Fibroblast of lung (primary cell): ENCODE measurements around the gene ABHD16A. TPM values are rescaled to one million over a fixed set of nuclear protein-coding genes. Genes with fewer than 3 reads are reported as not detected.
A peak's percentile ranks its signal among the peaks of the same experiment; 100 is the strongest.

Experiments
- DNase-seq, 2 donors: peaks; one replicate each; pipeline versions ENCODE4 v3.0.0 to v3.0.0-alpha.2; 2010; ENCODE audit warnings: low read depth in 2 of 2
- H2AFZ ChIP-seq: 2 replicates; pipeline ENCODE4 v1.5.1; 2012; ENCODE audit warnings: low read length, control low read depth, inconsistent platforms
- H3K27ac ChIP-seq: 2 replicates; pipeline ENCODE4 v1.5.1; 2011; ENCODE audit warnings: low read length, control low read depth; ENCODE audit not compliant: insufficient read depth
- H3K27me3 ChIP-seq: 2 replicates; pipeline ENCODE4 v1.5.1; 2011; ENCODE audit warnings: mild to moderate bottlenecking, low read length; ENCODE audit not compliant: control insufficient read depth, insufficient read depth
- H3K36me3 ChIP-seq: 2 replicates; pipeline ENCODE4 v1.5.1; 2011; ENCODE audit warnings: low read length; ENCODE audit not compliant: control insufficient read depth, insufficient read depth
- H3K4me1 ChIP-seq: 2 replicates; pipeline ENCODE4 v1.5.1; 2011; ENCODE audit warnings: low read length; ENCODE audit not compliant: control insufficient read depth, insufficient read depth; ENCODE audit errors: extremely low read depth
- H3K4me2 ChIP-seq: 2 replicates; pipeline ENCODE4 v1.5.1; 2011; ENCODE audit warnings: low read length, control low read depth; ENCODE audit not compliant: insufficient read depth; ENCODE audit errors: extremely low read depth
- H3K4me3 ChIP-seq, 4 experiments: fragments of 200-600 bp in 1 of 4; sonication (generic) in 1 of 4; replicated peaks in 1 of 4; 2 replicates each; pipeline ENCODE4 v1.5.1; 2011 to 2016; ENCODE audit warnings: low read length in 4 of 4, low read depth in 3 of 4, mild to moderate bottlenecking in 3 of 4, control low read depth in 2 of 4, inconsistent platforms in 1 of 4, mixed read lengths in 1 of 4; ENCODE audit not compliant: insufficient read depth in 1 of 4; ENCODE audit errors: control extremely low read depth in 1 of 4
- H3K79me2 ChIP-seq: 2 replicates; pipeline ENCODE4 v1.5.1; 2012; ENCODE audit warnings: mild to moderate bottlenecking, low read length, inconsistent platforms; ENCODE audit not compliant: control insufficient read depth, insufficient read depth
- H3K9ac ChIP-seq: 2 replicates; pipeline ENCODE4 v1.5.1; 2011; ENCODE audit warnings: mild to moderate bottlenecking, low read length, control low read depth; ENCODE audit not compliant: insufficient read depth
- H3K9me3 ChIP-seq: 2 replicates; pipeline ENCODE4 v1.5.1; 2012; ENCODE audit warnings: low read depth, low read length; ENCODE audit not compliant: control insufficient read depth, insufficient read depth
- H4K20me1 ChIP-seq: 2 replicates; pipeline ENCODE4 v1.5.1; 2011; ENCODE audit warnings: low read length; ENCODE audit not compliant: control insufficient read depth, insufficient read depth; ENCODE audit errors: extremely low read depth
- EZH2 ChIP-seq: IDR thresholded peaks from 2 replicates; pipeline ENCODE4 v1.5.1; 2012; ENCODE audit warnings: low read length, control low read depth, mild to moderate bottlenecking; ENCODE audit errors: missing control alignments
- polyA plus RNA-seq, 2 donors: library from polyadenylated mRNA; depleted of rRNA in 1 of 2; stranded (reverse) in 1 of 2; unstranded in 1 of 2; fragments of >200 nt; gene quantifications; 2 replicates each; pipeline ENCODE4 v1.2.1, GENCODE V29; 2011 to 2012; ENCODE audit warnings: missing spikeins in 1 of 2
- total RNA-seq: library from RNA; depleted of rRNA; stranded (reverse); fragments of >200 nt; gene quantifications from 2 replicates; pipeline ENCODE4 v1.2.1, GENCODE V29; 2014
- TF ChIP-seq, protein P1 (sequence below), 2 donors: IDR thresholded peaks in 1 of 2; conservative IDR thresholded peaks in 1 of 2; 1 replicate in 1 of 2; 2 replicates in 1 of 2; pipeline ENCODE4 v1.5.1; 2011 to 2012; ENCODE audit warnings: low read length in 2 of 2, control low read depth in 1 of 2, inconsistent platforms in 1 of 2, low read depth in 1 of 2, mild to moderate bottlenecking in 1 of 2

Gene ABHD16A
- total and polyA plus RNA-seq, 2 donors (not counting 1 experiment from before 2014, with no cell fraction given) = 25.1 to 72.0 TPM

GRCh38 chr6:31700740-31701401, 2.3 kb downstream of the ABHD16A start:
- no peak for TF ChIP-seq EZH2
- TF ChIP-seq, protein P1, sequence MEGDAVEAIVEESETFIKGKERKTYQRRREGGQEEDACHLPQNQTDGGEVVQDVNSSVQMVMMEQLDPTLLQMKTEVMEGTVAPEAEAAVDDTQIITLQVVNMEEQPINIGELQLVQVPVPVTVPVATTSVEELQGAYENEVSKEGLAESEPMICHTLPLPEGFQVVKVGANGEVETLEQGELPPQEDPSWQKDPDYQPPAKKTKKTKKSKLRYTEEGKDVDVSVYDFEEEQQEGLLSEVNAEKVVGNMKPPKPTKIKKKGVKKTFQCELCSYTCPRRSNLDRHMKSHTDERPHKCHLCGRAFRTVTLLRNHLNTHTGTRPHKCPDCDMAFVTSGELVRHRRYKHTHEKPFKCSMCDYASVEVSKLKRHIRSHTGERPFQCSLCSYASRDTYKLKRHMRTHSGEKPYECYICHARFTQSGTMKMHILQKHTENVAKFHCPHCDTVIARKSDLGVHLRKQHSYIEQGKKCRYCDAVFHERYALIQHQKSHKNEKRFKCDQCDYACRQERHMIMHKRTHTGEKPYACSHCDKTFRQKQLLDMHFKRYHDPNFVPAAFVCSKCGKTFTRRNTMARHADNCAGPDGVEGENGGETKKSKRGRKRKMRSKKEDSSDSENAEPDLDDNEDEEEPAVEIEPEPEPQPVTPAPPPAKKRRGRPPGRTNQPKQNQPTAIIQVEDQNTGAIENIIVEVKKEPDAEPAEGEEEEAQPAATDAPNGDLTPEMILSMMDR (conservative IDR thresholded peaks at IDR 0.05 in 1 of 2, IDR thresholded peaks at IDR 0.05 in 1 of 2; ENCODE audit: low read depth in 1 of 2, low read length in 2 of 2) = no peak
- H3K36me3 ChIP-seq = no peaks in the 10 kb centered on the region
- H3K9me3 ChIP-seq = no peaks in the 10 kb centered on the region
- H2AFZ ChIP-seq = no peak overlapping the region
- DNase-seq = no peak
- no peak overlapping the region for H3K9ac ChIP-seq
- peaks cover 22% of the 10 kb centered on the region for H3K79me2 ChIP-seq
- H4K20me1 ChIP-seq = no peaks in the 10 kb centered on the region
- H3K4me1 ChIP-seq = peaks cover 8% of the 10 kb centered on the region
- H3K4me2 ChIP-seq = no peak overlapping the region
- H3K4me3 ChIP-seq = peak overlapping the region in 1 of 4 experiments; percentile 10
- H3K27me3 ChIP-seq = no peaks in the 10 kb centered on the region
- H3K27ac ChIP-seq = no peak overlapping the region

GRCh38 chr6:31697555-31697954, 5.6 kb downstream of the ABHD16A start:
- no peak overlapping the region for H3K27ac ChIP-seq
- peaks cover 10% of the 10 kb centered on the region for H3K36me3 ChIP-seq
- no peak for DNase-seq
- H3K4me1 ChIP-seq = peaks cover 8% of the 10 kb centered on the region
- no peaks in the 10 kb centered on the region for H3K9me3 ChIP-seq
- H3K4me2 ChIP-seq = no peak overlapping the region
- no peak overlapping the region for H3K4me3 ChIP-seq
- H3K27me3 ChIP-seq = no peaks in the 10 kb centered on the region
- TF ChIP-seq, protein P1 (conservative IDR thresholded peaks at IDR 0.05 in 1 of 2, IDR thresholded peaks at IDR 0.05 in 1 of 2; ENCODE audit: low read depth in 1 of 2, low read length in 2 of 2) = no peak
- no peak for TF ChIP-seq EZH2
- no peak overlapping the region for H2AFZ ChIP-seq
- H4K20me1 ChIP-seq = no peaks in the 10 kb centered on the region
- H3K9ac ChIP-seq = no peak overlapping the region
- H3K79me2 ChIP-seq = peaks cover 19% of the 10 kb centered on the region

DNA sequence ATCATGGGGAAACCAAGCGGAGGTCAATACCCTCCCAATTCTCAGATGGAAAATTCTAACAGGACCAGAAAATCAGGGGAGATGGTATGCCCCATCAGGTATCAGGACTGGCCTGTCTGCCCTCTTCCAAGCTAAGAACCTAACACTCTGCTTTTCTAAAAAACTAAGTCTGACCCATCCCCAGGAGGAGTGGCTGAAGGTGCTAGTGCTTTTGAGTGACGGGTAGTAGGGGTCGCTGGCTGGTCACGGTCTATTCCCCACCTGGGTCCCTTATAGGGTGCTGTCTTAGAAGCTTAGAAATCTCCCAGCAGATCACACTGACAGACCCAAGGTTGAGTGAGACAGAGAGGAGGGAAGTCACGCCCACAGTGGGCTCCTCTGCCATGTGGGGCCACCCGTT, 9.6 kb downstream of the ABHD16A start:
- no peak overlapping the region for H3K4me2 ChIP-seq
- H3K27me3 ChIP-seq = no peaks in the 10 kb centered on the region
- H2AFZ ChIP-seq = no peak overlapping the region
- H3K79me2 ChIP-seq = no peaks in the 10 kb centered on the region
- no peaks in the 10 kb centered on the region for H3K9me3 ChIP-seq
- H3K4me3 ChIP-seq = no peak overlapping the region
- no peaks in the 10 kb centered on the region for H3K4me1 ChIP-seq
- no peak for DNase-seq
- H3K36me3 ChIP-seq = peaks cover 21% of the 10 kb centered on the region
- TF ChIP-seq EZH2 = no peak
- TF ChIP-seq, protein P1 (conservative IDR thresholded peaks at IDR 0.05 in 1 of 2, IDR thresholded peaks at IDR 0.05 in 1 of 2; ENCODE audit: low read depth in 1 of 2, low read length in 2 of 2) = no peak
- H3K9ac ChIP-seq = no peak overlapping the region
- H4K20me1 ChIP-seq = no peaks in the 10 kb centered on the region
- H3K27ac ChIP-seq = no peak overlapping the region
